NOMO-1 (cell line): ENCODE data around the gene SPRED2.

ENCODE experiments used
- DNase-seq, 2 experiments: peaks; one replicate each; lab custom pipeline; 2025; ENCODE audit not compliant: unreplicated experiment in 2 of 2; lab: John Stamatoyannopoulos, UW

SPRED2 gene

GRCh38 chr2:65432227-65433190, at the start of gene SPRED2:
TSS of gene SPRED2 (minus strand) at chr2:65432599. CDS start at chr2:65431987, 612 bp downstream.
- DNase-seq, result peak; percentile 93

GRCh38 chr2:65481961-65482360, 49.6 kb upstream of the SPRED2 start:
- no peak for DNase-seq

GRCh38 chr2:65479524-65479923, 47.1 kb upstream of the SPRED2 start:
- no peak for DNase-seq

GRCh38 chr2:65478498-65479135, 46.2 kb upstream of the SPRED2 start:
- no peak for DNase-seq

- no peak for DNase-seq
Measured at GRCh38 chr2:65477590-65477989, 45.2 kb upstream of the SPRED2 start.

- DNase-seq, result no peak
Measured at GRCh38 chr2:65476778-65477177, 44.4 kb upstream of the SPRED2 start.

GRCh38 chr2:65475000-65475399, 42.6 kb upstream of the SPRED2 start:
- DNase-seq, result no peak

GRCh38 chr2:65473045-65473444, 40.6 kb upstream of the SPRED2 start:
- DNase-seq, result no peak

- no peak for DNase-seq
Measured at GRCh38 chr2:65471409-65471808, 39.0 kb upstream of the SPRED2 start.

GRCh38 chr2:65466551-65466950, 34.2 kb upstream of the SPRED2 start:
- DNase-seq, result no peak

- DNase-seq, result no peak
Measured at GRCh38 chr2:65465857-65466256, 33.5 kb upstream of the SPRED2 start.

- DNase-seq, result no peak
Measured at GRCh38 chr2:65465124-65465523, 32.7 kb upstream of the SPRED2 start.

GRCh38 chr2:65464604-65465003, 32.2 kb upstream of the SPRED2 start:
- DNase-seq, result no peak

GRCh38 chr2:65458999-65459398, 26.6 kb upstream of the SPRED2 start:
- no peak for DNase-seq

GRCh38 chr2:65456886-65457285, 24.5 kb upstream of the SPRED2 start:
- DNase-seq, result no peak

- DNase-seq, result no peak
Measured at GRCh38 chr2:65456064-65456463, 23.7 kb upstream of the SPRED2 start.

GRCh38 chr2:65453916-65454315, 21.5 kb upstream of the SPRED2 start:
- no peak for DNase-seq

- DNase-seq, result no peak
Measured at GRCh38 chr2:65452150-65452895, 19.9 kb upstream of the SPRED2 start.

GRCh38 chr2:65450810-65451209, 18.4 kb upstream of the SPRED2 start:
- no peak for DNase-seq

GRCh38 chr2:65450393-65450792, 18.0 kb upstream of the SPRED2 start:
- DNase-seq, result peak; percentile 20 to 77

GRCh38 chr2:65443509-65444186, 11.2 kb upstream of the SPRED2 start:
- no peak for DNase-seq
